ENCODE measurements around the gene COL8A1. TPM values are rescaled to one million over a fixed set of nuclear protein-coding genes. Genes with fewer than 3 reads are reported as not detected.

Gene COL8A1
- total RNA-seq, 1 experiment from 2014 or later, result 0.13 TPM

DNA sequence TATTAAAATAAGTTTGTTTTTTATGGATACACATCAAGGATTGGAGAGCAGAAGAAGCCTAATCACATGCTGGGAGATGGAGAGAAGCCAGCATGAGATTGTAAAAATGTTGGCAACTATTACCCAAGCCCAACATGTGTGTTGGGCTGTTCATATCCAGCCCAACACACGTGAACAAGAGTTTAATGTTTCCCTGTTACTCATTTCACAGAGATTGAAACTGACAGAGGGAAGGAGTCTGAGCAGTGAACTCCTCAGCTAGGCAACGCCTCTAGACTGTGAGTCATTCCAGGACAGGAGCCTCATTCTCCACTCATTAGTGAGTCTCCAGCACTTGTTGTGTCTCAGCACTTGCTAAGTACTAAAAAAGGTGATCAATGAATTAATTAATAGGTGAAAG, 136.1 kb downstream of the COL8A1 start:
- H3K9me3 ChIP-seq (ENCODE audit: control insufficient read depth, insufficient read depth, low read depth, low read length), result no peaks in the 10 kb centered on the region
- peaks cover 6% of the 10 kb centered on the region for H3K27me3 ChIP-seq (ENCODE audit: control insufficient read depth, insufficient read depth, low read length)
- H3K27ac ChIP-seq (ENCODE audit: low read length), result no peak overlapping the region
- H3K4me1 ChIP-seq (ENCODE audit: control insufficient read depth, insufficient read depth, low read length), result no peaks in the 10 kb centered on the region
- BruUV-seq (replicated peaks), result no TSS peak
- in situ Hi-C loops (cut with HindIII; ENCODE audit: low pct_unique_long_range_greater_than_20kb, low sequenced_read_pairs) (no loop called here), intact Hi-C loops (cut with micrococcal nuclease; ENCODE audit: unreplicated experiment) (no loop called here)
- ChIA-PET CTCF (interaction anchor here (0.7 kb wide), 1 partner anchor 260 kb away, joined by 10 read pairs; no protein-coding TSS in a partner anchor), POLR2A (no interaction called here)
- no peaks in the 10 kb centered on the region for H3K36me3 ChIP-seq (ENCODE audit: control insufficient read depth, insufficient read depth, low read length)
- TF ChIP-seq, protein P1, sequence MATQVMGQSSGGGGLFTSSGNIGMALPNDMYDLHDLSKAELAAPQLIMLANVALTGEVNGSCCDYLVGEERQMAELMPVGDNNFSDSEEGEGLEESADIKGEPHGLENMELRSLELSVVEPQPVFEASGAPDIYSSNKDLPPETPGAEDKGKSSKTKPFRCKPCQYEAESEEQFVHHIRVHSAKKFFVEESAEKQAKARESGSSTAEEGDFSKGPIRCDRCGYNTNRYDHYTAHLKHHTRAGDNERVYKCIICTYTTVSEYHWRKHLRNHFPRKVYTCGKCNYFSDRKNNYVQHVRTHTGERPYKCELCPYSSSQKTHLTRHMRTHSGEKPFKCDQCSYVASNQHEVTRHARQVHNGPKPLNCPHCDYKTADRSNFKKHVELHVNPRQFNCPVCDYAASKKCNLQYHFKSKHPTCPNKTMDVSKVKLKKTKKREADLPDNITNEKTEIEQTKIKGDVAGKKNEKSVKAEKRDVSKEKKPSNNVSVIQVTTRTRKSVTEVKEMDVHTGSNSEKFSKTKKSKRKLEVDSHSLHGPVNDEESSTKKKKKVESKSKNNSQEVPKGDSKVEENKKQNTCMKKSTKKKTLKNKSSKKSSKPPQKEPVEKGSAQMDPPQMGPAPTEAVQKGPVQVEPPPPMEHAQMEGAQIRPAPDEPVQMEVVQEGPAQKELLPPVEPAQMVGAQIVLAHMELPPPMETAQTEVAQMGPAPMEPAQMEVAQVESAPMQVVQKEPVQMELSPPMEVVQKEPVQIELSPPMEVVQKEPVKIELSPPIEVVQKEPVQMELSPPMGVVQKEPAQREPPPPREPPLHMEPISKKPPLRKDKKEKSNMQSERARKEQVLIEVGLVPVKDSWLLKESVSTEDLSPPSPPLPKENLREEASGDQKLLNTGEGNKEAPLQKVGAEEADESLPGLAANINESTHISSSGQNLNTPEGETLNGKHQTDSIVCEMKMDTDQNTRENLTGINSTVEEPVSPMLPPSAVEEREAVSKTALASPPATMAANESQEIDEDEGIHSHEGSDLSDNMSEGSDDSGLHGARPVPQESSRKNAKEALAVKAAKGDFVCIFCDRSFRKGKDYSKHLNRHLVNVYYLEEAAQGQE (IDR thresholded peaks at IDR 0.05; ENCODE audit: insufficient read depth in 1 of 2, low read depth in 2 of 2, low read length in 1 of 2), result no peak
- TF ChIP-seq SIN3A (IDR thresholded peaks at IDR 0.05; ENCODE audit: borderline replicate concordance, insufficient read depth, low read depth, low read length) (no peak), TCF7L2 (IDR thresholded peaks at IDR 0.05; ENCODE audit: low read depth, low read length) (no peak), POLR2AphosphoS5 (IDR thresholded peaks at IDR 0.05; ENCODE audit: low read depth, low read length) (no peak)
- TF ChIP-seq, protein P2, sequence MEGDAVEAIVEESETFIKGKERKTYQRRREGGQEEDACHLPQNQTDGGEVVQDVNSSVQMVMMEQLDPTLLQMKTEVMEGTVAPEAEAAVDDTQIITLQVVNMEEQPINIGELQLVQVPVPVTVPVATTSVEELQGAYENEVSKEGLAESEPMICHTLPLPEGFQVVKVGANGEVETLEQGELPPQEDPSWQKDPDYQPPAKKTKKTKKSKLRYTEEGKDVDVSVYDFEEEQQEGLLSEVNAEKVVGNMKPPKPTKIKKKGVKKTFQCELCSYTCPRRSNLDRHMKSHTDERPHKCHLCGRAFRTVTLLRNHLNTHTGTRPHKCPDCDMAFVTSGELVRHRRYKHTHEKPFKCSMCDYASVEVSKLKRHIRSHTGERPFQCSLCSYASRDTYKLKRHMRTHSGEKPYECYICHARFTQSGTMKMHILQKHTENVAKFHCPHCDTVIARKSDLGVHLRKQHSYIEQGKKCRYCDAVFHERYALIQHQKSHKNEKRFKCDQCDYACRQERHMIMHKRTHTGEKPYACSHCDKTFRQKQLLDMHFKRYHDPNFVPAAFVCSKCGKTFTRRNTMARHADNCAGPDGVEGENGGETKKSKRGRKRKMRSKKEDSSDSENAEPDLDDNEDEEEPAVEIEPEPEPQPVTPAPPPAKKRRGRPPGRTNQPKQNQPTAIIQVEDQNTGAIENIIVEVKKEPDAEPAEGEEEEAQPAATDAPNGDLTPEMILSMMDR (IDR thresholded peaks at IDR 0.05), result no peak
- ATAC-seq, result no peak
- no peak overlapping the region for H3K4me3 ChIP-seq (ENCODE audit: low read depth in 2 of 2, low read length in 2 of 2)
- no peak for DNase-seq (ENCODE audit: low read depth, low spot score)

DNA sequence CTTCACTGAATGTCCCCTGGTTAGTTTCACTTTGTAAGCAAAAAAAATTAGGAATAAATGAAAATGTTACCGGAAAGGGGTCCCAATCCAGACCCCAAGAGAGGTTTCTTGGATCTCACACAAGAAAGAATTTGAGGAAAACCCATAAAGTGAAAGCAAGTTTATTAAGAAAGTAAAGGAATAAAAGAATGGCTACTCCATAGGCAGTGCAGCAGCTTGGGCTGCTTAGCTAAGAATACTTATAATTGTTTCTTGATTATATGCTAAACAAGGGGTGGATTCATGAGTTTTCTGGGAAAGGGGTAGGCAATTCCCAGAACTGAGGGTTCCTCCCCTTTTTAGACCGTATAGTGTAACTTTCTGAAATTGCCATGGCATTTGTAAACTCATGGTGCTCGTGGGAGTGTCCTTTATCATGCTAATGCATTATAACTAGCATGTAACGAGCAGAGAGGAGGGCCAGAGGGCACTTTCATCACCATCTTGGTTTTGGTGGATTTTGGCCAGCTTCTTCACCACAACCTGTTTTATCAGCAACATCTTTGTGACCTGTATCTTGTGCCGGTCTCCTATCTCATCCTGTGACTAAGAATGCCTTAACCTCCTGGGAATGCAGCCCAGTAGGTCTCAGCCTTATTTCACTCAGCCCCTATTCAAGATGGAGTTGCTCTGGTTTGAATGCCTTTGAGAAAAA, 138.3 kb downstream of the COL8A1 start:
- intact Hi-C loops (cut with micrococcal nuclease; ENCODE audit: unreplicated experiment), result no loop called here
- ATAC-seq (no peak), DNase-seq (ENCODE audit: low read depth, low spot score) (no peak)
- Histone ChIP-seq H3K4me1 (ENCODE audit: control insufficient read depth, insufficient read depth, low read length) (no peaks in the 10 kb centered on the region), H3K27me3 (ENCODE audit: control insufficient read depth, insufficient read depth, low read length) (peaks cover 18% of the 10 kb centered on the region), H3K4me3 (ENCODE audit: low read depth in 2 of 2, low read length in 2 of 2) (no peak overlapping the region), H3K9me3 (ENCODE audit: control insufficient read depth, insufficient read depth, low read depth, low read length) (no peaks in the 10 kb centered on the region), H3K36me3 (ENCODE audit: control insufficient read depth, insufficient read depth, low read length) (no peaks in the 10 kb centered on the region), H3K27ac (ENCODE audit: low read length) (no peak overlapping the region)
- in situ Hi-C loops (cut with HindIII; ENCODE audit: low pct_unique_long_range_greater_than_20kb, low sequenced_read_pairs), result no loop called here
- TF ChIP-seq TCF7L2 (IDR thresholded peaks at IDR 0.05; ENCODE audit: low read depth, low read length), result no peak
- TF ChIP-seq, protein P1 (IDR thresholded peaks at IDR 0.05; ENCODE audit: insufficient read depth in 1 of 2, low read depth in 2 of 2, low read length in 1 of 2), result no peak
- TF ChIP-seq, protein P2 (IDR thresholded peaks at IDR 0.05), result no peak
- no peak for TF ChIP-seq POLR2AphosphoS5 (IDR thresholded peaks at IDR 0.05; ENCODE audit: low read depth, low read length)
- TF ChIP-seq SIN3A (IDR thresholded peaks at IDR 0.05; ENCODE audit: borderline replicate concordance, insufficient read depth, low read depth, low read length), result no peak
- POLR2A ChIA-PET, result no interaction called here
- CTCF ChIA-PET, result no interaction called here
- no TSS peak for BruUV-seq (replicated peaks)

Data from Panc1 (cell line).